Measurements from ENCODE around the gene PCDHB9.
"Not testable (repeated sequence)": the region's sequence is repeated elsewhere in the genome, so short reads cannot be mapped to it uniquely, and the experiment has no call there.

Gene PCDHB9

DNA sequence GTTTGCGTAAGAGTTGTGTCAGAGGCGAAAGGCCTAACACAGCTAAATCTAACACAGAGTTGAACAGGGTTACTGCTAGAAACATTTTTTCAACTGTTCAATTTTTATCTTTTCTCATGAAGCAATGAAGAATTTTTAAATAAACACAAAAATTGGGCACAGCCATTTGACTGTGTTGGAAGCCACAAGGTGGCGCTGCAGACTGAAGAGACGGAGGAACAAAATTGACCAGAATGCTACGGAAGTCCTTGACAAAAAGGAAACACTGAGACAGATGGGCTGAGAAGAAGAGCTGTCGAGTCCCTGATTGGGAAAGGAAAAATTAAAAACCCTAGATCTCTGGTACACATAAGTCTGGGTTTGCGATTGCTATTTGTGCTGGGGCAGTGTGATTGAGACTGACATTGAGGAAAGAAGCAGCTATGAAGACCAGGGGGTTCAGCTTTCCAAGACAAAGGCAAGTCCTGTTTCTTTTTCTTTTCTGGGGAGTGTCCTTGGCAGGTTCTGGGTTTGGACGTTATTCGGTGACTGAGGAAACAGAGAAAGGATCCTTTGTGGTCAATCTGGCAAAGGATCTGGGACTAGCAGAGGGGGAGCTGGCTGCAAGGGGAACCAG is at the start of gene PCDHB9:
PCDHB9 (plus strand) TSS at position 265 of the 616 bp plus-strand sequence; CDS start at position 423, 158 bp downstream.
- peak; percentile 32 to 45 for DNase-seq

DNA sequence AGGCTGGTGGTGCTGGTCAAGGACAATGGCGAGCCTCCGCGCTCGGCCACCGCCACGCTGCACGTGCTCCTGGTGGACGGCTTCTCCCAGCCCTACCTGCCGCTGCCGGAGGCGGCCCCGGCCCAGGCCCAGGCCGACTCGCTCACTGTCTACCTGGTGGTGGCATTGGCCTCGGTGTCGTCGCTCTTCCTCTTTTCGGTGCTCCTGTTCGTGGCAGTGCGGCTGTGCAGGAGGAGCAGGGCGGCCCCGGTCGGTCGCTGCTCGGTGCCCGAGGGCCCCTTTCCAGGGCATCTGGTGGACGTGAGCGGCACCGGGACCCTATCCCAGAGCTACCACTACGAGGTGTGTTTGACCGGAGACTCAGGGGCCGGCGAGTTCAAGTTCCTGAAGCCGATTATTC is 49.6 kb upstream of the PCDHB9 start:
- not testable (repeated sequence) for DNase-seq

DNA sequence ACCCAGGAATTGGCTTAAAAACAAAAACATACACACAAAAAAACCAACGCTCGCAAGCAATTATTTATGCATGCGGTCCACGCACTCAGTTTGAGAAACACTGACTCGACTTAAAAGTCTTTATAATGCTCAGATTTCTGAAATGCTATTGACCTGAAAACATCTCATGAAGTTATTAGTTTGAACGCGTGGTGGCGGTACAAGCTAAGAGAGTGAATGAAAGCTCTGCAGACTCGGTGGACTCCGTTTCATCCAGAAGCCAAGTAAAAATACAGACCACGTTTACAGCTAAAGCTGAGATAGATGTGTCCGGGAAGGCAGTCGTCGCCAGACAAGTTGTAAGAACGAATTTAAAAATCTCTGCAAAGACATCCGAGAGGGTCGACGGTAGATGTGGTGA is 37.1 kb upstream of the PCDHB9 start, which contains the start of gene PCDHB6:
PCDHB6 (plus strand) TSS at position 246 of the 400 bp plus-strand sequence. CDS start 201 bp downstream, outside the sequence.
- DNase-seq: peak; percentile 2 to 57

DNA sequence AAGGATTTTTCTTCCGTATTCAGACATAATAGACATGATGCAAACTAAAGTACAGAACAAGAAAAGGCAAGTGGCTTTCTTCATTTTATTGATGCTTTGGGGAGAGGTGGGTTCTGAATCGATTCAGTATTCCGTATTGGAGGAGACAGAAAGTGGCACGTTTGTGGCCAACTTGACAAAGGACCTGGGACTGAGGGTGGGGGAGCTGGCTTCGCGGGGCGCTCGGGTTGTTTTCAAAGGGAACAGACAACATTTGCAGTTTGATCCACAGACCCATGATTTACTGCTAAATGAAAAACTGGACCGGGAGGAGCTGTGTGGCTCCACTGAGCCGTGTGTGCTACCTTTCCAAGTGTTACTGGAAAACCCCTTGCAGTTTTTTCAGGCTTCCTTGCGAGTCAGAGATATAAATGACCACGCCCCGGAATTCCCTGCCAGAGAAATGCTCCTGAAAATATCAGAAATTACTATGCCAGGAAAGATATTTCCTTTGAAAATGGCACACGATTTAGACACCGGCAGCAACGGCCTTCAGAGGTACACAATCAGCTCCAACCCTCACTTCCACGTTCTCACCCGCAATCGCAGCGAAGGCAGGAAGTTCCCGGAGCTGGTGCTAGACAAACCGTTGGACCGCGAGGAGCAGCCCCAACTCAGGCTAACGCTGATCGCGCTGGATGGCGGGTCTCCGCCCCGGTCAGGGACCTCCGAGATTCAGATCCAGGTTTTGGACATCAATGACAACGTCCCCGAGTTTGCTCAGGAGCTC is 36.6 kb upstream of the PCDHB9 start:
- DNase-seq: no peak

DNA sequence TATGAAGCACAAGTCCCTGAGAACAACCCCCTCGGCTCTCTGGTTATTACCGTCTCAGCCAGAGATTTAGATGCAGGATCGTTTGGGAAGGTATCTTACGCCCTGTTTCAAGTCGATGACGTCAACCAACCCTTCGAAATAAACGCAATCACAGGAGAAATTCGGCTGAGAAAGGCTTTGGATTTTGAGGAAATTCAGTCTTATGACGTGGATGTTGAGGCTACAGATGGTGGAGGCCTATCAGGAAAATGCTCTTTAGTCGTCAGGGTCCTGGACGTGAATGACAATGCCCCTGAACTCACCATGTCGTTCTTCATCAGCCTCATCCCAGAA is 36.0 kb upstream of the PCDHB9 start:
- DNase-seq: no peak

DNA sequence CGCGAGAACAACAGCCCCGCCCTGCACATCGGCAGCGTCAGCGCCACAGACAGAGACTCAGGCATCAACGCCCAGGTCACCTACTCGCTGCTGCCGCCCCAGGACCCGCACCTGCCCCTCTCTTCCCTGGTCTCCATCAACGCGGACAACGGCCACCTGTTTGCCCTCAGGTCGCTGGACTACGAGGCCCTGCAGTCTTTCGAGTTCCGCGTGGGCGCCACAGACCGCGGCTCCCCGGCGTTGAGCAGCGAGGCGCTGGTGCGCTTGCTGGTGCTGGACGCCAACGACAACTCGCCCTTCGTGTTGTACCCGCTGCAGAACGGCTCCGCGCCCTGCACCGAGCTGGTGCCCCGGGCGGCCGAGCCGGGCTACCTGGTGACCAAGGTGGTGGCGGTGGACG is 35.3 kb upstream of the PCDHB9 start:
- DNase-seq: not testable (repeated sequence)

DNA sequence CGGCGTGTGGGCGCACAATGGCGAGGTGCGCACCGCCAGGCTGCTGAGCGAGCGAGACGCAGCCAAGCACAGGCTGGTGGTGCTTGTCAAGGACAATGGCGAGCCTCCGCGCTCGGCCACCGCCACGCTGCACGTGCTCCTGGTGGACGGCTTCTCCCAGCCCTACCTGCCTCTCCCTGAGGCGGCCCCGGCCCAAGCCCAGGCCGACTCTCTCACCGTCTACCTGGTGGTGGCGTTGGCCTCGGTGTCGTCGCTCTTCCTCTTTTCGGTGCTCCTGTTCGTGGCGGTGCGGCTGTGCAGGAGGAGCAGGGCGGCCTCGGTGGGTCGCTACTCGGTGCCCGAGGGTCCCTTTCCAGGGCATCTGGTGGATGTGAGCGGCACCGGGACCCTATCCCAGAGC is 34.9 kb upstream of the PCDHB9 start:
- not testable (repeated sequence) for DNase-seq

DNA sequence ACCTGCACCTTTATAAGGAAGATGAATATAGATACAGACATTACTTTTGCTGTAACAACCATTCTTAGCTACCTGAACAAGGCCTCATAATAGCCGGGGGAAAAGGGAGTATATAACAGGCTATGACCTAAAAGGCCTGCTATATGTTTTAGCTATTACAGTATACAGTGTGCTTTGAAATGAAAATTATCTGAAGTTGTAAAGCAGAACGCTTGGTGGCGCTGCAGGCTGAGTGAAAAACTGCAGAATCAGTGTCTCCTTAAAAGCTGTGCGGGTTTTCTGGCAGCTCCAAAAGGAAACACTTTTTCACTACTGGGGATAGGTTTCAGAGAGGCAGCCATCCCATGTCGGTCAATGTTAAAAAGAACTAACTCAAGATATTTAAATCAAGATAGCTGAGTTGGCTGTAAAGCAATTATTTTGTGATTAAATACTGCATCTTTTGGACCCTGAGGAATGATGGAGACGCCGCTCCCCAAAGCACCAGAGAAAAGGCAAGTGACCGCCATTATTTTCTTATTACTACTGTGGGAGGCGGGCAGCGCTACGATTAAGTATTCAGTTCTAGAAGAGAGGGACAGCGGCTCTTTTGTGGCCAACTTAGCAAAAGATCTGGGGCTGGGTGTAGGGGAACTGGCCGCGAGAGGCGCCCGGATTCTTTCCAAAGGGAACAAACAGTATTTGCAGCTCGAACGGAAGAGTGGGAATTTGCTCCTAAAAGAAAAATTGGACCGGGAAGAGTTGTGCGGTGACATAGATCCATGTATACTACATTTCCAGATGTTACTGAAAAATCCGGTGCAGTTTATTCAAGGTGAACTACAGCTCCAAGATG is 31.2 kb upstream of the PCDHB9 start:
- DNase-seq: peak in 1 of 2 experiments; percentile 44

DNA sequence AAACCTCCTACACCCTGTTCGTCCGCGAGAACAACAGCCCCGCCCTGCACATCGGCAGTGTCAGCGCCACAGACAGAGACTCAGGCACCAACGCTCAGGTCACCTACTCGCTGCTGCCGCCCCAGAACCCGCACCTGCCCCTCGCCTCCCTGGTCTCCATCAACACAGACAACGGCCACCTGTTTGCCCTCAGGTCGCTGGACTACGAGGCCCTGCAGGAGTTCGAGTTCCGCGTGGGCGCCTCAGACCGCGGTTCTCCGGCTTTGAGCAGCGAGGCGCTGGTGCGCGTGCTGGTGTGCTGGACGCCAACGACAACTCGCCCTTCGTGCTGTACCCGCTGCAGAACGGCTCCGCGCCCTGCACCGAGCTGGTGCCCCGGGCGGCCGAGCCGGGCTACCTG is 29.6 kb upstream of the PCDHB9 start:
- DNase-seq: not testable (repeated sequence)

DNA sequence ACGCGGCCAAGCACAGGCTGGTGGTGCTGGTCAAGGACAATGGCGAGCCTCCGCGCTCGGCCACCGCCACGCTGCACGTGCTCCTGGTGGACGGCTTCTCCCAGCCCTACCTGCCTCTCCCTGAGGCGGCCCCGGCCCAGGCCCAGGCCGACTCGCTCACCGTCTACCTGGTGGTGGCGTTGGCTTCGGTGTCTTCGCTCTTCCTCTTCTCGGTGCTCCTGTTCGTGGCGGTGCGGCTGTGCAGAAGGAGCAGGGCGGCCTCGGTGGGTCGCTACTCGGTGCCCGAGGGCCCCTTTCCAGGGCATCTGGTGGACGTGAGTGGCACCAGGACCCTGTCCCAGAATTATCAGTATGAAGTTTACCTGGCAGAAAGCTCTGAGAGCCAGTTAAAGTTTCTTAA is 29.1 kb upstream of the PCDHB9 start:
- not testable (repeated sequence) for DNase-seq

DNA sequence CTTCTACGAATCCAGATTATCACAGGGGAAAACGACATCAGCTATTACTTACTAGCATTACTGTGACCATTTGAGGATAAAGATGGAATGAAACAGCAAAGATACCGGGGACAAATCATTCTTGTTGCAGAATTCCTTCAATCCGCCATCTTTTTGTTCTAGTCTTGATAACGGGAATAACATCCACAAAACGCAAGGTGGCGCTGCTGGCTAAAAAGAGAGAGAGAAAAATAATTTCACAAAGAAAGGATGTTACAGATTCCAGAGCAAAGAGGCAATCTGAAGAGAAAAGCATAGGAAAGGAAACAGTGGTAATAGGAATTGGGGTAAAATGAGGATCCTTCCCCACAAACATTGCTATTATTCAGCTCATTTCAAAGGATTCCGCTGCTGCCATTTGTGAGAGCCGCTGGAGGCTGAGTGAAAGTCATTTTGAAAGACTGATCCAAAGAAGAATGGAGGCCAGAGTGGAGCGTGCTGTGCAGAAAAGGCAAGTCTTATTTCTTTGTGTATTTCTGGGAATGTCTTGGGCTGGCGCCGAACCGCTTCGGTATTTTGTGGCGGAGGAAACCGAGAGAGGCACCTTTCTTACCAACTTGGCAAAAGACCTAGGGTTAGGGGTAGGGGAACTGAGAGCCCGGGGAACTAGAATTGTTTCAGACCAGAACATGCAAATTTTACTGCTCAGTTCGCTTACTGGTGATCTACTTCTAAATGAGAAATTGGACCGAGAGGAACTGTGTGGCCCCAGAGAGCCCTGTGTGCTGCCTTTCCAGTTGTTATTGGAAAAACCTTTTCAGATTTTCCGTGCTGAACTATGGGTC is 14.4 kb upstream of the PCDHB9 start, which contains the start of gene PCDHB7:
PCDHB7 (plus strand) TSS at position 264 of the 824 bp plus-strand sequence; CDS start at position 456, 192 bp downstream.
- peak; percentile 37 to 47 for DNase-seq

DNA sequence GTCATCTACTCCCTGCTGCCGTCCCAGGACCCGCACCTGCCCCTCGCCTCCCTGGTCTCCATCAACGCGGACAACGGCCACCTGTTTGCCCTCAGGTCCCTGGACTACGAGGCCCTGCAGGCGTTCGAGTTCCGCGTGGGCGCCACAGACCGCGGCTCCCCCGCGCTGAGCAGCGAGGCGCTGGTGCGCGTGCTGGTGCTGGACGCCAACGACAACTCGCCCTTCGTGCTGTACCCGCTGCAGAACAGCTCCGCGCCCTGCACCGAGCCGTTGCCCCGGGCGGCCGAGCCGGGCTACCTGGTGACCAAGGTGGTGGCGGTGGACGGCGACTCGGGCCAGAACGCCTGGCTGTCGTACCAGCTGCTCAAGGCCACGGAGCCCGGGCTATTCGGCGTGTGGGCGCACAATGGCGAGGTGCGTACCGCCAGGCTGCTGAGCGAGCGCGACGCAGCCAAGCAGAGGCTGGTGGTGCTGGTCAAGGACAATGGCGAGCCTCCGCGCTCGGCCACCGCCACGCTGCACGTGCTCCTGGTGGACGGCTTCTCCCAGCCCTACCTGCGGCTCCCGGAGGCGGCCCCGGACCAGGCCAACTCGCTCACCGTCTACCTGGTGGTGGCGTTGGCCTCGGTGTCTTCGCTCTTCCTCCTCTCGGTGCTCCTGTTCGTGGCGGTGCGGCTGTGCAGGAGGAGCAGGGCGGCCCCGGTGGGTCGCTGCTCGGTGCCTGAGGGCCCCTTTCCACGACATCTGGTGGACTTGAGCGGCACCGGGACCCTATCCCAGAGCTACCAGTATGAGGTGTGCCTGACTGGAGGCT is 12.5 kb upstream of the PCDHB9 start:
- DNase-seq: not testable (repeated sequence)

DNA sequence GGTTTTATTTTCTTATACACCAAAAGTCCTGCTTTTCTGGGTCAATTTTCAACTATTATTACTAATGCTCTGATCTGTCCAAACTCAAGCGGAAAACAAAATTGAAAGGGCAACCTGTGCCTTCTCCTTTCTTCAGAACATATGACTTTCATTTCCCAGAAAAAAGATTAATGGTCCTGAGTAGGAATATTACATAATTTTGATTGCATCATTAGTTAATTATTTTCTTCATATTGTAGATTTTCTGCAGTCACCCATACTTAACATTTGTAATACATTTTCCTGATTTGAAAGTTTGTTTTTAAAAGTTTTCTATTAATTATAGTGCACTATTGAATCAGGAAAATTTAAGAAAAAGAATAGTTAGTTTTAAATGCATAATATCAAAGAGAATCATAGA is 11.0 kb upstream of the PCDHB9 start:
- no peak for DNase-seq

DNA sequence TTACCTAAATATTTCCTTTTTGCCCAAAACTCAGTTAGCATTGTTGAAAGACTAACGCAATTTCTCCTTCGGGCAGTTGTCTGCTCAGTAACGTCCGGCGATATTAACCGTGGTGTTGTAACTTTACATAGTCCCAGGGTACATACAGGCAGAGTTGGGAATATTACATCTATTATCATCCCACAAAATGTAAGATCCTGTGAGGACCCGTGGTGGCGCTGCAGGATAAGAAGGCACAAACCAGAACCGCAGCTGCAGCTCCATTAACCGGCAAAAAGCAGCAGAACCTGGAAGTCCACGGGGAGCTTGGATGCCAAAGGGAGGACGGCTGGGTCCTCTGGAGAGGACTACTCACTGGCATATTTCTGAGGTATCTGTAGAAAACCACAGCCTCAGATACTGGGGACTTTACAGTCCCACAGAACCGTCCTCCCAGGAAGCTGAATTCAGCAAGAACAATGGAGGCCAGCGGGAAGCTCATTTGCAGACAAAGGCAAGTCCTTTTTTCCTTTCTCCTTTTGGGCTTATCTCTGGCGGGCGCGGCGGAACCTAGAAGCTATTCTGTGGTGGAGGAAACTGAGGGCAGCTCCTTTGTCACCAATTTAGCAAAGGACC is 9.3 kb upstream of the PCDHB9 start, which contains the start of gene PCDHB8:
PCDHB8 (plus strand) TSS at position 214 of the 615 bp plus-strand sequence; CDS start at position 459, 245 bp downstream.
- DNase-seq: peak in 1 of 2 experiments; percentile 16

DNA sequence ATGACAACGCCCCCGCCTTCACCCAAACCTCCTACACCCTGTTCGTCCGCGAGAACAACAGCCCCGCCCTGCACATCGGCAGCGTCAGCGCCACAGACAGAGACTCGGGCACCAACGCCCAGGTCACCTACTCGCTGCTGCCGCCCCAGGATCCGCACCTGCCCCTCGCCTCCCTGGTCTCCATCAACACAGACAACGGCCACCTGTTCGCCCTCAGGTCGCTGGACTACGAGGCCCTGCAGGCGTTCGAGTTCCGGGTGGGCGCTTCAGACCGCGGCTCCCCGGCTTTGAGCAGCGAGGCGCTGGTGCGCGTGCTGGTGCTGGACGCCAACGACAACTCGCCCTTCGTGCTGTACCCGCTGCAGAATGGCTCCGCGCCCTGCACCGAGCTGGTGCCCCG is 7.6 kb upstream of the PCDHB9 start:
- not testable (repeated sequence) for DNase-seq

DNA sequence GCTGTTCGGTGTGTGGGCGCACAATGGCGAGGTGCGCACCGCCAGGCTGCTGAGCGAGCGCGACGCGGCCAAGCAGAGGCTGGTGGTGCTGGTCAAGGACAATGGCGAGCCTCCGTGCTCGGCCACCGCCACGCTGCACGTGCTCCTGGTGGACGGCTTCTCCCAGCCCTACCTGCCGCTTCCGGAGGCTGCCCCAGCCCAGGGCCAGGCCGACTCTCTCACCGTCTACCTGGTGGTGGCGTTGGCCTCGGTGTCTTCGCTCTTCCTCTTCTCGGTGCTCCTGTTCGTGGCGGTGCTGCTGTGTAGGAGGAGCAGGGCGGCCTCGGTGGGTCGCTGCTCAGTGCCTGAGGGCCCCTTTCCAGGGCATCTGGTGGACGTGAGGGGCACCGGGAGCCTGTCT is 7.1 kb upstream of the PCDHB9 start:
- not testable (repeated sequence) for DNase-seq

DNA sequence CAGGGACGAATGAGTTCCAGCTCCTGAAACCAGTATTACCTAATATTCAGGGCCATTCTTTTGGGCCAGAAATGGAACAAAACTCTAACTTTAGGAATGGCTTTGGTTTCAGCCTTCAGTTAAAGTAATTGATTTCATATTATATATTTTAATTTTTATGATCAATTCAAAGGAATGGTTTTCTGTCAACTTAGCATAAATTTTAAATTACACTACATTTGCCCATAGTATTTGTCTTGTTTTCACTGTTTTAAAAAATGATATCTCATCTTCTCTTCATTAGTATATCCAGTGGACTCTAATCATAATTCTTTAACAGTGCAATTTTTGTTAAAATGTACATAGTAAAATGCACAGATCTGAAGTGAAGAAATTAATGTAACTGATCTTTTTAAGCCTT is 6.6 kb upstream of the PCDHB9 start:
- DNase-seq: no peak

DNA sequence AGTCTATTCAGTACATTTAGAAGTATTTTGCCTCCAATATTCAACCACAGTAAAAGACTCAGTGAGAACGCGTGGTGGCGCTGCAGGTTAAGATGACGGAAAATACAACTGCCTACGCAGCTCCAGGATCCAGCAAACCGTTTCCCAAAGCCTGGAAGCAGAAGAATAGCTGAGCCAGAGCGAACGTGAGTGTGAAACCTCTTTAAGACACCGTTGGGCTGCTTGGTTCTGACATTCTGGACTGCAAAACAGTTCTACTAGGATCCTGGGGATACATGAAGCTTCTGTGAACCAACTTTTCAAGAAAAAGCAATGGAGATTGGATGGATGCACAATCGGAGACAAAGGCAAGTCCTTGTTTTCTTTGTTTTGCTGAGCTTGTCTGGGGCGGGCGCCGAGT is 4.7 kb upstream of the PCDHB9 start, which contains the start of gene PCDHB16:
PCDHB16 (plus strand) TSS at position 140 of the 400 bp plus-strand sequence; CDS start at position 313, 173 bp downstream.
- DNase-seq: peak in 1 of 2 experiments; percentile 2

DNA sequence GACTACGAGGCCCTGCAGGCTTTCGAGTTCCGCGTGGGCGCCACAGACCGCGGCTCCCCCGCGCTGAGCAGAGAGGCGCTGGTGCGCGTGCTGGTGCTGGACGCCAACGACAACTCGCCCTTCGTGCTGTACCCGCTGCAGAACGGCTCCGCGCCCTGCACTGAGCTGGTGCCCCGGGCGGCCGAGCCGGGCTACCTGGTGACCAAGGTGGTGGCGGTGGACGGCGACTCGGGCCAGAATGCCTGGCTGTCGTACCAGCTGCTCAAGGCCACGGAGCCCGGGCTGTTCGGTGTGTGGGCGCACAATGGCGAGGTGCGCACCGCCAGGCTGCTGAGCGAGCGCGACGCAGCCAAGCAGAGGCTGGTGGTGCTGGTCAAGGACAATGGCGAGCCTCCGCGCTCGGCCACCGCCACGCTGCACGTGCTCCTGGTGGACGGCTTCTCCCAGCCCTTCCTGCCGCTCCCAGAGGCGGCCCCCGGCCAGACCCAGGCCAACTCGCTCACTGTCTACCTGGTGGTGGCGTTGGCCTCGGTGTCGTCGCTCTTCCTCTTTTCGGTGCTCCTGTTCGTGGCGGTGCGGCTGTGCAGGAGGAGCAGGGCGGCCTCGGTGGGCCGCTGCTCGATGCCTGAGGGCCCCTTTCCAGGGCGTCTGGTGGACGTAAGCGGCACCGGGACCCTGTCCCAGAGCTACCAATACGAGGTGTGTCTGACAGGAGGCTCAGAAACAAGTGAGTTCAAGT is 2.7 kb upstream of the PCDHB9 start:
- DNase-seq: not testable (repeated sequence)

DNA sequence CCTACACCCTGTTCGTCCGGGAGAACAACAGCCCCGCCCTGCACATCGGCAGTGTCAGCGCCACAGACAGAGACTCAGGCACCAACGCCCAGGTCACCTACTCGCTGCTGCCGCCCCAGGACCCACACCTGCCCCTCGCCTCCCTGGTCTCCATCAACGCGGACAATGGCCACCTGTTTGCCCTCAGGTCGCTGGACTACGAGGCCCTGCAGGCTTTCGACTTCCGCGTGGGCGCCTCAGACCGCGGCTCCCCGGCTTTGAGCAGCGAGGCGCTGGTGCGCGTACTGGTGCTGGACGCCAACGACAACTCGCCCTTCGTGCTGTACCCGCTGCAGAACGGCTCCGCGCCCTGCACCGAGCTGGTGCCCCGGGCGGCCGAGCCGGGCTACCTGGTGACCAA is 1.7 kb downstream of the PCDHB9 start:
- not testable (repeated sequence) for DNase-seq
